ENCODE measurements around the gene ZNF608.

GRCh38 chr5:124736082-124736804 is 10.2 kb downstream of the ZNF608 start:
- TF ChIP-seq POLR2A (IDR thresholded peaks at IDR 0.05) (no peak), CTCF (IDR thresholded peaks at IDR 0.05) (no peak)
